ENCODE measurements around the gene NUMB. TPM values are rescaled to one million over a fixed set of nuclear protein-coding genes. Genes with fewer than 3 reads are reported as not detected.

The NUMB gene
- 10 to 100 TPM; 36.7 to 37.4 TPM for total RNA-seq

- ChIA-PET CTCF (interaction anchor here (0.6 to 1.7 kb wide), 3 partner anchors 9 to 15 kb away, joined by 3 to 9 read pairs (median 3); no protein-coding TSS in a partner anchor), POLR2A (interaction anchor here (0.6 to 1.2 kb wide), 6 partner anchors 9 to 401 kb away, joined by 3 to 7 read pairs (median 3); no protein-coding TSS in a partner anchor)
Measured at GRCh38 chr14:73458183-73458976, at the start of gene NUMB. Gene NUMB, minus strand, starts transcription at chr14:73458546. Its CDS starts 102,795 bp downstream, at chr14:73355751.

- CTCF ChIA-PET = interaction anchor here (0.7 to 1.3 kb wide), 4 partner anchors 13 to 360 kb away, joined by 3 to 4 read pairs (median 3); partner anchors contain the start of genes ACOT2 and RIOX1
- POLR2A ChIA-PET = interaction anchor here (1.0 kb wide), 1 partner anchor 65 kb away, joined by 6 read pairs; the partner anchor contains the start of gene ACOT2
Measured at GRCh38 chr14:73503648-73504047, 45.3 kb upstream of the NUMB start.

- ChIA-PET CTCF (interaction anchor here (0.9 kb wide), 1 partner anchor 131 kb away, joined by 3 read pairs; no protein-coding TSS in a partner anchor), POLR2A (interaction anchor here (1.4 kb wide), 1 partner anchor 11 kb away, joined by 5 read pairs; the partner anchor contains the start of gene RIOX1)
Measured at GRCh38 chr14:73502017-73502619, 43.8 kb upstream of the NUMB start.

DNA sequence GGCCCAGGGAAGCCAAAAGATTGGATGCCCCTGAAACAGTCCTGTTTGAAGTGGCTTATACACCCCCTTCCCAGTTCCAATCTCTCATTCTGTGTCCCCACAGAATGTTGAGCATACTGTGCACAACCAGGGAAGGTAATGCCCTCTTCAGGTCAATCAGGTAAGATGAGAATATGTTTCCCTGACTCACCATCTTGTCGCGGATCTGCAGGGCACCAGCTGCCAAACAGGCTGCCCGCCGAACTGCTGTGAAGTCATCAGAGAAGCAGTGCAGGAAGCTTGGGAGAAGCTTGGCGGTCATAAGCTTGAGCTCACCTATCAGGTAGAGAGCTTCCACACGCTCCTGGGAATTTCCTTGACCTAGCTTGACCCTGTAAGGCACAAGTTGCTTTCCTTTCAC lies 42.0 kb upstream of the NUMB start:
- CTCF ChIA-PET = interaction anchor here (1.5 kb wide), 1 partner anchor 8 kb away, joined by 5 read pairs; no protein-coding TSS in a partner anchor
- POLR2A ChIA-PET = interaction anchor here (0.6 to 1.7 kb wide), 2 partner anchors 9 to 405 kb away, joined by 3 to 8 read pairs; partner anchors contain the start of gene RIOX1

GRCh38 chr14:73494593-73494992 lies 36.2 kb upstream of the NUMB start:
- ChIA-PET CTCF (no interaction called here), POLR2A (interaction anchor here (0.8 kb wide), 1 partner anchor 74 kb away, joined by 5 read pairs; no protein-coding TSS in a partner anchor)

- ChIA-PET CTCF (no interaction called here), POLR2A (no interaction called here)
Measured at GRCh38 chr14:73492670-73493069, 34.3 kb upstream of the NUMB start.

- CTCF ChIA-PET = no interaction called here
- POLR2A ChIA-PET = interaction anchor here (1.6 kb wide), 3 partner anchors 8 to 77 kb away, joined by 5 to 8 read pairs (median 5); partner anchors contain the start of gene ACOT2
Measured at GRCh38 chr14:73492043-73492552, 33.8 kb upstream of the NUMB start.

GRCh38 chr14:73491256-73492042 lies 33.1 kb upstream of the NUMB start:
- ChIA-PET POLR2A (interaction anchor here (0.9 to 1.6 kb wide), 10 partner anchors 8 to 597 kb away, joined by 3 to 11 read pairs (median 5); partner anchors contain the start of genes ACOT2 and ACOT6), CTCF (interaction anchor here (0.9 to 1.8 kb wide), 3 partner anchors 12 to 143 kb away, joined by 3 to 5 read pairs (median 3); no protein-coding TSS in a partner anchor)

GRCh38 chr14:73489481-73490175 lies 31.3 kb upstream of the NUMB start:
- ChIA-PET POLR2A (no interaction called here), CTCF (interaction anchor here (1.0 to 1.8 kb wide), 2 partner anchors 17 to 80 kb away, joined by 3 to 5 read pairs; no protein-coding TSS in a partner anchor)

DNA sequence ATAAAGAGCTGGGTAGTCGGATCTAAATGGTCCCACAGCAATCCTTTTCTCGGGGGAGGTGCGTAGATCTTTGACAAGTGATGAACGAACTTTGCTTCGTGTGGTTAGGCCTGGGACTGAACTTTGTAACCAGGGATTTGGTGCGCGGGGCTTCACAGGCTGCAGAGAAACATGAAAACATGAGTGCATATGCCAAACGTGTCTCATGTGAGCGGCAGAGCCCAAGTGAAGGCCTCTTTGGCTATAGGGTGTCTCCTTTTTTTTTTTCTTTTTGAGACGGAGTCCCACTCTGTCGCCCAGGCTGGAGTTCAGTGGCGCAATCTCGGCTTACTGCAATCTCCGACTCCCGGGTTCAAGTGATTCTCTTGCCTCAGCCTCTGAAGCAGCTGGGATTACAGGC lies 20.3 kb upstream of the NUMB start:
- ChIA-PET POLR2A (no interaction called here), CTCF (no interaction called here)

DNA sequence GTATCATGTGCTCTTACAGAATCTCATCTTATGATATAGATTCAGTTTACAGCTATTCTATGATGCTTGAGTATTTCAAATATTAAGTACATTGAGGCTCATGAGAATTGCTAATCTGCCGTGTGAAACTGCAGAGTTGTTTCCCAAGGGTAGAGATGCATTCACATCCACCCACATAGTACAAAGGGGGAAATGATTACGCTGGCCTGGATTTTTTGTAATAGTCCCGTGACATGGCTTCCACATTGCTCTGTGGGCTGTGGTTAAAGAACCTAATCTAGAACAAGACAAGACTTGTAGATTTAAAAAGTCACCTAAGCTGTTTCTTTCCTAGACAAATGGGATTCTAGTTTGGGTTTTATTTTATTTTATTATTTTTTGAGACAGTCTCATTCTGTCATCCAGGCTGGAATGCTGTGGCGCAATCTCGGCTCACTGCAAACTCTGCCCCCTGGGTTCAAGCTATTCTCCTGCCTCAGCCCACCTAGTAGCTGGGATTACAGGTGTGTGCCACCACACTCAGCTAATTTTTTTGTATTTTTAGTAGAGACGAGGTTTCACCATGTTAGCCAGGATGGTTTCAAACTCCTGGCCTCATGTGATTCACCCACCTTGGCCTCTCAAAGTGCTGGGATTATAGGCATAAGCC lies 19.4 kb upstream of the NUMB start:
- POLR2A ChIA-PET = no interaction called here
- CTCF ChIA-PET = no interaction called here

DNA sequence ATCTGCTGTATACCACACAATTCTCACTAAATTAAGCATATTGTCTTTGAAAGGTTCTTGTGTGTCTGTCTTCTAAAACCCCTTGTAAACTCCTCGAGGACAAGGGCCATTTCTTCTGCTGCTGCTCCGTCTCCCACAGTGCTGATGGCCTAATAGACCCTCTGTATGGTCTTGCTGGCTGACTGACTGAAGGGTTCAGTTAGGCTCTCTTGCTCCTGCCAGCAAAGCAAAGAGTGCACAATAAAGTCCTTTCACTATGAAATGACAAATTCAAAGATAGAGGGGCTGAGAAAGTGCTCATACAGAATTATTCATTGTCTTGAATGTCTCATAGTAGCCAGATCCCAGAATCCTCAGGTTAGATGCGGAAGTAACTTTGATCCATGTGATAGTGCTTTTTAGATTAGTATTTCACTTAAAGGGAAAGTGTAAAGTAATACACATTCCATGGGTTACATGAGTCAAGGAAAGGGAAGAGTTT lies 18.1 kb upstream of the NUMB start:
- ChIA-PET CTCF (no interaction called here), POLR2A (no interaction called here)

GRCh38 chr14:73474952-73475351 lies 16.6 kb upstream of the NUMB start:
- ChIA-PET POLR2A (no interaction called here), CTCF (interaction anchor here (0.6 to 1.5 kb wide), 4 partner anchors 27 to 551 kb away, joined by 3 to 6 read pairs (median 3); no protein-coding TSS in a partner anchor)

DNA sequence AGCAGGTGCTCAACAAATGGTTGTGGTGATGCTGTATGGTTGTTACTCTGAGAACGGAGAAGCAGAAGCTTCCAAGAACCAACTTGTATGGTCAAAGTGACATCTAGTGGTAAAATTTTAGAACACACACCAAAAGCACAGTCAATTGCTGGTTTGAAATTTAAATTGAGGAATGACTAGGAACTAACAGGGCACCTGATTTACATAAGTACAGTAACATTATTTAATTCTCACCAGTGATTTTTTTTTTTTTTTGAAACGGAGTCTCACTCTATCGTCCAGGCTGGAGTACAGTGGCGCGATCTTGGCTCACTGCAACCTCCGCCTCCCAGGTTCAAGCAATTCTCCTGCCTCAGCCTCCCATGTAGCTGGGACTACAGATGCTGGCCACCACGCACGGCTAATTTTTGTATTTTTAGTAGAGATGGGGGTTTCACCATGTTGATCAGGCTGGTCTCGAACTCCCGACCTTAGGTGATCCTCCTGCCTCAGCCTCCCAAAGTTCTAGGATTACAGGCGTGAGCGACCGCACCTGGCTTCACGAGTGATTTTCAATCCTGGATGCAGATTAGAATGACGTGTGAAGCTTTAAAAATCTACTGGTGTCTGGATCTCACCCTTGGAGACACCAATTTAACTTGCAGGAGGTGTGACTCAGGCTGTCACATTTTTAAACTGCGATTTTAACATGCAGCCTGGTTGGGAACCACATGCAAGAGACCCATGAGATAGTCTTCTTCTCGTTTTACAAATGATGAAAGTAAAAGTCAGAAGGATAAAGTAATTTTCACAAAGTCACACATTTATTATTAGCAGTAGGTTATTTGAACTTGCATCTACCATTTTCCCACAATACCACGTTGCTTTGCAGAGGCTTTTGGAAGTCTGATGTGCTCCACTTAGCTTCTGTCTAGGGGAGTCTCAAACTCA lies 14.1 kb upstream of the NUMB start:
- CTCF ChIA-PET = interaction anchor here (0.6 to 2.3 kb wide), 17 partner anchors 8 to 419 kb away, joined by 3 to 18 read pairs (median 4); no protein-coding TSS in a partner anchor
- POLR2A ChIA-PET = interaction anchor here (0.7 kb wide), 1 partner anchor 13 kb away, joined by 3 read pairs; no protein-coding TSS in a partner anchor

- CTCF ChIA-PET = interaction anchor here (0.6 to 2.3 kb wide), 18 partner anchors 9 to 420 kb away, joined by 3 to 18 read pairs (median 4); partner anchors contain the start of gene NUMB
- POLR2A ChIA-PET = interaction anchor here (0.7 kb wide), 1 partner anchor 176 kb away, joined by 4 read pairs; no protein-coding TSS in a partner anchor
Measured at GRCh38 chr14:73471582-73472184, 13.3 kb upstream of the NUMB start.

DNA sequence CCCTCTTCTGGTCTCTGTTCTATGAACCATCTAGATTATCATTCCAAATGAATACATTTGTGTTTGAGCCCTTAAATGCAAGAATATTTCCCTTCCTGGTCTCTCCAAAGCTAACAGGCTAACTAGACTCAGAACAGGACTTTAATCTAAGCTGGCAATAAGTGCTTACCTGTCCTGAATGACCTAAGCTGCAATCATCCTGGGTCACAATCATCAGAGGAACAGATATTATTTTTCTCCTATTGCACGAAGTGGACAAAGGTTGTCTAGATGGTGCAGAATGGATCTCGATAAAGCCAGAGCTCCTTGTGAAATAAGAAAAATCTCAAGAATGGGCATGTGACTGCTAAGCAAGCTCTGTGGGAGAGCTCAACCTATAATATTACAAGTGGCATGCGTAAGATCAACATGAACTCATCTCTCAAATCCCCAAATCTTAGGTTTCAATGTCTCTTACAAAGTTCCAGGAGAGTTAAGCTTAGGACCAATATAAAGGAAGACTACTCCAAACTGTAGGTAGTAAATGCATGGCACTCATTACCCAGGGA lies 10.6 kb upstream of the NUMB start:
- ChIA-PET POLR2A (no interaction called here), CTCF (interaction anchor here (1.8 to 1.9 kb wide), 2 partner anchors 174 to 296 kb away, joined by 4 to 6 read pairs; no protein-coding TSS in a partner anchor)
